ENCODE results near the gene VCX.

- TF ChIP-seq EZH2 (IDR thresholded peaks at IDR 0.05; ENCODE audit: insufficient read depth, poor library complexity, severe bottlenecking) (no peak), EZH2phosphoT487 (IDR thresholded peaks at IDR 0.05; ENCODE audit: insufficient read depth, low read depth) (no peak)
Measured at GRCh38 chrX:7841084-7841805, 1.7 kb upstream of the VCX start.

Measured in GM23248 (cell line).